IPS-11a (cell line): ENCODE results near the gene TNKS1BP1.
A peak's percentile ranks its signal among the peaks of the same experiment; 100 is the strongest.

Experiments used
- H3K4me3 ChIP-seq: one replicate; pipeline ENCODE4 v1.5.1; 2013; ENCODE audit warnings: low read depth, low read length, control low read depth

TNKS1BP1 gene

GRCh38 chr11:57332694-57333440 lies 8.1 kb upstream of the TNKS1BP1 start:
- no peak overlapping the region for H3K4me3 ChIP-seq

GRCh38 chr11:57331720-57332119 lies 7.0 kb upstream of the TNKS1BP1 start:
- H3K4me3 ChIP-seq: no peak overlapping the region

- H3K4me3 ChIP-seq: no peak overlapping the region
Observed at GRCh38 chr11:57330029-57330428, 5.3 kb upstream of the TNKS1BP1 start.

GRCh38 chr11:57327721-57328120 lies 3.0 kb upstream of the TNKS1BP1 start:
- H3K4me3 ChIP-seq: no peak overlapping the region

GRCh38 chr11:57325735-57326048 lies 940 bp upstream of the TNKS1BP1 start:
- no peak overlapping the region for H3K4me3 ChIP-seq

- H3K4me3 ChIP-seq: peak overlapping the region; percentile 69
Observed at GRCh38 chr11:57324154-57324885, 432 bp downstream of the TNKS1BP1 start.

GRCh38 chr11:57323855-57324153 lies 948 bp downstream of the TNKS1BP1 start:
- peak overlapping the region; percentile 69 for H3K4me3 ChIP-seq

- peak overlapping the region; percentile 69 for H3K4me3 ChIP-seq
Observed at GRCh38 chr11:57323167-57323854, 1.4 kb downstream of the TNKS1BP1 start.

GRCh38 chr11:57322256-57323166 lies 2.2 kb downstream of the TNKS1BP1 start:
- no peak overlapping the region for H3K4me3 ChIP-seq

- H3K4me3 ChIP-seq: no peak overlapping the region
Observed at GRCh38 chr11:57321388-57322255, 3.1 kb downstream of the TNKS1BP1 start.

GRCh38 chr11:57320719-57321387 lies 3.9 kb downstream of the TNKS1BP1 start:
- H3K4me3 ChIP-seq: no peak overlapping the region

GRCh38 chr11:57320067-57320718 lies 4.6 kb downstream of the TNKS1BP1 start:
- H3K4me3 ChIP-seq: no peak overlapping the region

GRCh38 chr11:57318178-57318577 lies 6.6 kb downstream of the TNKS1BP1 start:
- H3K4me3 ChIP-seq: no peak overlapping the region

GRCh38 chr11:57316017-57316416 lies 8.7 kb downstream of the TNKS1BP1 start:
- H3K4me3 ChIP-seq: no peak overlapping the region

GRCh38 chr11:57315491-57315890 lies 9.3 kb downstream of the TNKS1BP1 start:
- H3K4me3 ChIP-seq: no peak overlapping the region

- H3K4me3 ChIP-seq: no peak overlapping the region
Observed at GRCh38 chr11:57314221-57314973, 10.4 kb downstream of the TNKS1BP1 start.

- H3K4me3 ChIP-seq: no peak overlapping the region
Observed at GRCh38 chr11:57313788-57314135, 11.0 kb downstream of the TNKS1BP1 start.

GRCh38 chr11:57313071-57313787 lies 11.5 kb downstream of the TNKS1BP1 start:
- no peak overlapping the region for H3K4me3 ChIP-seq
